Measurements from ENCODE around the gene GIMAP4.
"Not testable (repeated sequence)": the region's sequence is repeated elsewhere in the genome, so short reads cannot be mapped to it uniquely, and the experiment has no call there.

GIMAP4 gene

GRCh38 chr7:150569245-150569955, 2.2 kb downstream of the GIMAP4 start:
- no peak for TF ChIP-seq CTCF (IDR thresholded peaks at IDR 0.05; ENCODE audit: unreplicated experiment in 3 of 3)
- Mint-ChIP-seq H3K36me3 (ENCODE audit: low read depth) (no peaks in the 10 kb centered on the region), H3K27me3 (ENCODE audit: low read depth) (peaks cover 5% of the 10 kb centered on the region), H3K27ac (no peak overlapping the region), H3K4me1 (no peaks in the 10 kb centered on the region), H3K4me3 (no peak overlapping the region), H3K9me3 (no peaks in the 10 kb centered on the region)

GRCh38 chr7:150570556-150571465, 3.6 kb downstream of the GIMAP4 start:
- Mint-ChIP-seq H3K4me3 (no peak overlapping the region), H3K27me3 (ENCODE audit: low read depth) (peaks cover 5% of the 10 kb centered on the region), H3K27ac (no peak overlapping the region), H3K36me3 (ENCODE audit: low read depth) (no peaks in the 10 kb centered on the region), H3K4me1 (no peaks in the 10 kb centered on the region), H3K9me3 (no peaks in the 10 kb centered on the region)
- no peak for TF ChIP-seq CTCF (IDR thresholded peaks at IDR 0.05; ENCODE audit: unreplicated experiment in 3 of 3)

GRCh38 chr7:150572496-150572895, 5.3 kb downstream of the GIMAP4 start:
- no peak for TF ChIP-seq CTCF (IDR thresholded peaks at IDR 0.05; ENCODE audit: unreplicated experiment in 3 of 3)
- H3K9me3 Mint-ChIP-seq, result peaks cover 3% of the 10 kb centered on the region
- H3K36me3 Mint-ChIP-seq (ENCODE audit: low read depth), result no peaks in the 10 kb centered on the region
- H3K4me3 Mint-ChIP-seq, result no peak overlapping the region
- H3K27me3 Mint-ChIP-seq (ENCODE audit: low read depth), result peaks cover 5% of the 10 kb centered on the region
- no peaks in the 10 kb centered on the region for H3K4me1 Mint-ChIP-seq
- H3K27ac Mint-ChIP-seq, result no peak overlapping the region

- H3K27ac Mint-ChIP-seq; H3K4me3 Mint-ChIP-seq; H3K9me3 Mint-ChIP-seq; H3K36me3 Mint-ChIP-seq (ENCODE audit: low read depth); H3K4me1 Mint-ChIP-seq; H3K27me3 Mint-ChIP-seq (ENCODE audit: low read depth): not testable (repeated sequence)
Measured at GRCh38 chr7:150579979-150580637, 12.9 kb downstream of the GIMAP4 start.

GRCh38 chr7:150580638-150581394, 13.6 kb downstream of the GIMAP4 start:
- peaks cover 8% of the 10 kb centered on the region for H3K9me3 Mint-ChIP-seq
- H3K27ac Mint-ChIP-seq, result no peak overlapping the region
- no peaks in the 10 kb centered on the region for H3K36me3 Mint-ChIP-seq (ENCODE audit: low read depth)
- TF ChIP-seq CTCF (IDR thresholded peaks at IDR 0.05; ENCODE audit: unreplicated experiment in 3 of 3), result no peak
- no peak overlapping the region for H3K4me3 Mint-ChIP-seq
- peaks cover 4% of the 10 kb centered on the region for H3K27me3 Mint-ChIP-seq (ENCODE audit: low read depth)
- no peaks in the 10 kb centered on the region for H3K4me1 Mint-ChIP-seq

GRCh38 chr7:150585199-150585598, 18.0 kb downstream of the GIMAP4 start:
- H3K36me3 Mint-ChIP-seq (ENCODE audit: low read depth), result no peaks in the 10 kb centered on the region

More at GRCh38 chr7:150585199-150585598, 18.0 kb downstream of the GIMAP4 start:
- Mint-ChIP-seq H3K4me3 (no peak overlapping the region), H3K27me3 (ENCODE audit: low read depth) (peaks cover 4% of the 10 kb centered on the region), H3K27ac (no peak overlapping the region), H3K9me3 (peaks cover 10% of the 10 kb centered on the region), H3K4me1 (no peaks in the 10 kb centered on the region)
- no peak for TF ChIP-seq CTCF (IDR thresholded peaks at IDR 0.05; ENCODE audit: unreplicated experiment in 3 of 3)
